ENCODE results near the gene PDK4. TPM values are rescaled to one million over a fixed set of nuclear protein-coding genes. Genes with fewer than 3 reads are reported as not detected.
A peak's percentile ranks its signal among the peaks of the same experiment; 100 is the strongest.

The PDK4 gene
- total and polyA plus RNA-seq, 2 of the 13 experiments (the other 11 are each of a cell fraction or from before 2014, with no cell fraction given): 0.04 TPM; not detected in 1

GRCh38 chr7:95556777-95557176 lies 39.5 kb downstream of the PDK4 start:
- no peak overlapping the region for H3K9ac ChIP-seq (ENCODE audit: insufficient read depth, low read depth, low read length)
- no peaks in the 10 kb centered on the region for H3K9me3 ChIP-seq (ENCODE audit: low read length)
- FAIRE-seq (no peak), DNase-seq (ENCODE audit: low spot score) (no peak), ATAC-seq (no peak)
- CTCF ChIA-PET (ENCODE audit: low intra/inter-chr PET ratio, low total read pairs): no interaction called here
- H3K36me3 ChIP-seq (replicated peaks in 1 of 2; ENCODE audit: control insufficient read depth in 1 of 2, insufficient read depth in 2 of 2, low read length in 2 of 2): no peaks in the 10 kb centered on the region
- no peaks in the 10 kb centered on the region for H3K4me1 ChIP-seq (ENCODE audit: insufficient read depth, low read length)
- H3K4me3 ChIP-seq (replicated peaks in 1 of 3; ENCODE audit: insufficient read depth in 1 of 3, low read depth in 2 of 3, low read length in 3 of 3): no peak overlapping the region
- TF ChIP-seq HNRNPH1 (optimal IDR thresholded peaks at IDR 0.05; ENCODE audit: low read depth, low read length): no peak
- TF ChIP-seq ZFP62 (CRISPR knock-in tag; IDR thresholded peaks at IDR 0.05): no peak
- 46% methylated on average over 2 of the region's 2 CpGs for WGBS (ENCODE audit: low lambda C conversion rate)
- no peaks in the 10 kb centered on the region for H4K20me1 ChIP-seq (ENCODE audit: insufficient read depth, low read length)
- POLR2A ChIA-PET: no interaction called here
- in situ Hi-C loops (cut with HindIII; ENCODE audit: extremely low pct_ligation_motif_present, low pct_unique_long_range_greater_than_20kb): no loop called here
- no peak overlapping the region for H3K27ac ChIP-seq (ENCODE audit: extremely low read length, insufficient read depth, low read length)
- no peak overlapping the region for H3K4me2 ChIP-seq (ENCODE audit: low read depth, low read length)
- no TSS peak for BruUV-seq (replicated peaks)
- intact Hi-C loops (cut with micrococcal nuclease; ENCODE audit: unreplicated experiment): no loop called here
- H3K79me2 ChIP-seq (ENCODE audit: insufficient read depth, low read length): no peaks in the 10 kb centered on the region
- peaks cover 0 to 4% of the 10 kb centered on the region in 2 experiments; a peak in 2 of 5 replicates for H3K27me3 ChIP-seq (ENCODE audit: control insufficient read depth in 1 of 2, insufficient read depth in 2 of 2, low read length in 2 of 2)
- H2AFZ ChIP-seq (ENCODE audit: low read length): no peak overlapping the region

DNA sequence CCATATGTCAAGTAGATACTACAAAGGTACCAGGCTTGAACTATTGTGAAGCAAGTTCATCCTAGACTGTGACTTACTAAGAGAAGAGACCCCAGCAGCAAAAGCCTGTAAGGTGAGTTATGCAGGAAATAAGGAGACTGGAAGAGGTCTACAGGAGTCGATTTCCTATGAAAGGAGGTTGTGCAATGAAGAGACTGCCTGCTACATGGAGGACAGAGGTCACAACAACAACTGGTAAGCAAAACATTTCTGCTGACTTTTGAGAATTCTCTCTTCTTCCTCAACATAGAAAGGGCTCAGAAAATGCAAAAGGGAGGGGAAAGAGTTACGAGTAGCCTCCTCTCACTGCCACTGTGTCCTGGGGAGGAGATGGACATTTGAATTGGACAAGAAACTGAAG lies 42.4 kb downstream of the PDK4 start:
- no peak overlapping the region for H2AFZ ChIP-seq (ENCODE audit: low read length)
- H3K27ac ChIP-seq (ENCODE audit: extremely low read length, insufficient read depth, low read length): no peak overlapping the region
- ChIA-PET POLR2A (no interaction called here), CTCF (ENCODE audit: low intra/inter-chr PET ratio, low total read pairs) (no interaction called here)
- TF ChIP-seq CEBPG (CRISPR knock-in tag; IDR thresholded peaks at IDR 0.05) (0 out of 2 replicates have a peak, but pooled peaks have one; percentile 26), PPARG (CRISPR knock-in tag; conservative IDR thresholded peaks at IDR 0.05) (0 out of 2 replicates have a peak, but pooled peaks have one; percentile 39), MAFK (conservative IDR thresholded peaks at IDR 0.05 in 1 of 2, IDR thresholded peaks at IDR 0.05 in 1 of 2; ENCODE audit: low read length in 2 of 2) (0 out of 4 replicates have a peak, but pooled peaks of 1 of the 2 experiments have one; percentile 19), SETDB1 (CRISPR knock-in tag; IDR thresholded peaks at IDR 0.05; ENCODE audit: borderline replicate concordance) (no peak), ESRRA (CRISPR knock-in tag; IDR thresholded peaks at IDR 0.05; ENCODE audit: low read depth) (no peak), CEBPB (IDR thresholded peaks at IDR 0.05; ENCODE audit: borderline replicate concordance, low read depth, low read length) (peak; percentile 69; the same call in 1 of the 2 replicates), SATB2 (CRISPR knock-in tag; IDR thresholded peaks at IDR 0.05) (no peak), MAFF (IDR thresholded peaks at IDR 0.05; ENCODE audit: low read depth, low read length) (0 out of 2 replicates have a peak, but pooled peaks have one; percentile 2)
- TF ChIP-seq, protein P1, sequence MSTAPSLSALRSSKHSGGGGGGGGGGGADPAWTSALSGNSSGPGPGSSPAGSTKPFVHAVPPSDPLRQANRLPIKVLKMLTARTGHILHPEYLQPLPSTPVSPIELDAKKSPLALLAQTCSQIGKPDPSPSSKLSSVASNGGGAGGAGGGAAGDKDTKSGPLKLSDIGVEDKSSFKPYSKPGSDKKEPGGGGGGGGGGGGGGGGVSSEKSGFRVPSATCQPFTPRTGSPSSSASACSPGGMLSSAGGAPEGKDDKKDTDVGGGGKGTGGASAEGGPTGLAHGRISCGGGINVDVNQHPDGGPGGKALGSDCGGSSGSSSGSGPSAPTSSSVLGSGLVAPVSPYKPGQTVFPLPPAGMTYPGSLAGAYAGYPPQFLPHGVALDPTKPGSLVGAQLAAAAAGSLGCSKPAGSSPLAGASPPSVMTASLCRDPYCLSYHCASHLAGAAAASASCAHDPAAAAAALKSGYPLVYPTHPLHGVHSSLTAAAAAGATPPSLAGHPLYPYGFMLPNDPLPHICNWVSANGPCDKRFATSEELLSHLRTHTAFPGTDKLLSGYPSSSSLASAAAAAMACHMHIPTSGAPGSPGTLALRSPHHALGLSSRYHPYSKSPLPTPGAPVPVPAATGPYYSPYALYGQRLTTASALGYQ (CRISPR knock-in tag; IDR thresholded peaks at IDR 0.05): no peak
- peaks cover 10% of the 10 kb centered on the region; the same call in 1 of the 2 replicates for H3K4me1 ChIP-seq (ENCODE audit: insufficient read depth, low read length)
- H3K27me3 ChIP-seq (ENCODE audit: control insufficient read depth in 1 of 2, insufficient read depth in 2 of 2, low read length in 2 of 2): peaks cover 0 to 4% of the 10 kb centered on the region in 2 experiments; a peak in 2 of 5 replicates
- intact Hi-C loops (cut with micrococcal nuclease; ENCODE audit: unreplicated experiment) (no loop called here), in situ Hi-C loops (cut with HindIII; ENCODE audit: extremely low pct_ligation_motif_present, low pct_unique_long_range_greater_than_20kb) (no loop called here)
- H3K4me3 ChIP-seq (replicated peaks in 1 of 3; ENCODE audit: insufficient read depth in 1 of 3, low read depth in 2 of 3, low read length in 3 of 3): no peak overlapping the region
- no peaks in the 10 kb centered on the region for H3K79me2 ChIP-seq (ENCODE audit: insufficient read depth, low read length)
- FAIRE-seq: no peak
- WGBS (ENCODE audit: low lambda C conversion rate): 14% methylated on average over 2 of the region's 2 CpGs
- BruUV-seq (replicated peaks): no TSS peak
- no peak overlapping the region for H3K9ac ChIP-seq (ENCODE audit: insufficient read depth, low read depth, low read length)
- H3K9me3 ChIP-seq (ENCODE audit: low read length): no peaks in the 10 kb centered on the region
- no peaks in the 10 kb centered on the region for H3K36me3 ChIP-seq (replicated peaks in 1 of 2; ENCODE audit: control insufficient read depth in 1 of 2, insufficient read depth in 2 of 2, low read length in 2 of 2)
- no peak overlapping the region for H3K4me2 ChIP-seq (ENCODE audit: low read depth, low read length)
- no peak for ATAC-seq
- no peak for DNase-seq (ENCODE audit: low spot score)
- no peaks in the 10 kb centered on the region for H4K20me1 ChIP-seq (ENCODE audit: insufficient read depth, low read length)
